Activated CD8-positive, alpha-beta T cell treated with anti-CD3 and anti-CD28 coated beads for 36 hours (primary cell): Measurements from ENCODE around the gene PRR11. TPM values are rescaled to one million over a fixed set of nuclear protein-coding genes. Genes with fewer than 3 reads are reported as not detected.

Experiments used
- ATAC-seq: fragments of 200-7000 bp; cut with Tn5 transposase; one replicate; pipeline ENCODE4 v1.10.0; 2021; ENCODE audit warnings: mild to moderate bottlenecking, moderate library complexity
- CTCF ChIA-PET: fragments of 350-600 bp; sonication (Branson Sonifier 250); formaldehyde crosslinking; loops from one replicate; lab custom pipeline; 2021; ENCODE audit warnings: antibody characterized with exemption; lab: Charles Lee
- POLR2A ChIA-PET: fragments of 350-600 bp; sonication (Branson Sonifier 250); formaldehyde crosslinking; loops from one replicate; lab custom pipeline; 2021; ENCODE audit warnings: antibody characterized with exemption; lab: Charles Lee
- DNase-seq: peaks from one replicate; pipeline ENCODE4 v3.0.0-alpha.2; 2020
- H3K27ac Mint-ChIP-seq: one replicate; pipeline ENCODE4 v1.8.0; 2021; ENCODE audit warnings: mild to moderate bottlenecking, mixed read lengths
- H3K27me3 Mint-ChIP-seq: one replicate; pipeline ENCODE4 v1.8.0; 2021; ENCODE audit warnings: mixed read lengths
- H3K36me3 Mint-ChIP-seq: one replicate; pipeline ENCODE4 v1.8.0; 2021; ENCODE audit warnings: low read depth, mixed read lengths
- H3K4me1 Mint-ChIP-seq: one replicate; pipeline ENCODE4 v1.8.0; 2021; ENCODE audit warnings: low read depth, mixed read lengths
- H3K4me3 Mint-ChIP-seq: one replicate; pipeline ENCODE4 v1.8.0; 2021; ENCODE audit warnings: mild to moderate bottlenecking, moderate library complexity, mixed read lengths
- H3K9me3 Mint-ChIP-seq: one replicate; pipeline ENCODE4 v1.8.0; 2021; ENCODE audit warnings: mixed read lengths
- intact Hi-C: fragments of 100-400 bp; cut with micrococcal nuclease; formaldehyde crosslinking; loops from one replicate; pipeline ENCODE4 v1.10.0; 2022
- total RNA-seq, 2 experiments: library from RNA; stranded (reverse); gene quantifications; one replicate each; pipeline ENCODE4 v1.2.3, GENCODE V29; 2021
- TF ChIP-seq, protein P1 (sequence below): fragments of 200-600 bp; IDR thresholded peaks from one replicate; pipeline ENCODE4 v1.8.0; 2022; ENCODE audit warnings: antibody characterized with exemption, mild to moderate bottlenecking

Gene PRR11
- total RNA-seq, 2 experiments from 2014 or later = 66.6 to 67.5 TPM

DNA sequence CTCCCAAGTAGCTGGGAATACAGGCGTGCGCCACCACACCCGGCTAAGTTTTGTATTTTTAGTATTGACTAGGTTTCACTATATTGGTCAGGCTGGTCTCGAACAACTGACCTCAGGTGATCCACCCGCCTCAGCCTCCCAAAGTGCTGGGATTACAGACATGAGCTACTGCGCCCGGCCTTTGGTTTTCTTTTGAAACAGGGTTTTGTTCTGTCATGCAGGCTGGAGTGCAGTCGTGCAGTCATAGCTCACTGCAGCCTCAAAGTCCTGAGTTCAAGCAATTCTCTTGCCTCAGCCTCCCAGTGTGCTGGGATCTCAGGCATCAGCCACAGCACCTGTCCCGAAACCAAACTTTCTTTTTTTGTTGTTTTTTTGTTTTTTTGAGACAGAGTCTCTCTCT is 25.1 kb downstream of the PRR11 start:
- Mint-ChIP-seq H3K36me3 (peaks cover 6% of the 10 kb centered on the region), H3K4me3 (no peak overlapping the region), H3K9me3 (no peaks in the 10 kb centered on the region), H3K27me3 (no peaks in the 10 kb centered on the region), H3K27ac (no peak overlapping the region), H3K4me1 (no peaks in the 10 kb centered on the region)
- TF ChIP-seq, protein P1, sequence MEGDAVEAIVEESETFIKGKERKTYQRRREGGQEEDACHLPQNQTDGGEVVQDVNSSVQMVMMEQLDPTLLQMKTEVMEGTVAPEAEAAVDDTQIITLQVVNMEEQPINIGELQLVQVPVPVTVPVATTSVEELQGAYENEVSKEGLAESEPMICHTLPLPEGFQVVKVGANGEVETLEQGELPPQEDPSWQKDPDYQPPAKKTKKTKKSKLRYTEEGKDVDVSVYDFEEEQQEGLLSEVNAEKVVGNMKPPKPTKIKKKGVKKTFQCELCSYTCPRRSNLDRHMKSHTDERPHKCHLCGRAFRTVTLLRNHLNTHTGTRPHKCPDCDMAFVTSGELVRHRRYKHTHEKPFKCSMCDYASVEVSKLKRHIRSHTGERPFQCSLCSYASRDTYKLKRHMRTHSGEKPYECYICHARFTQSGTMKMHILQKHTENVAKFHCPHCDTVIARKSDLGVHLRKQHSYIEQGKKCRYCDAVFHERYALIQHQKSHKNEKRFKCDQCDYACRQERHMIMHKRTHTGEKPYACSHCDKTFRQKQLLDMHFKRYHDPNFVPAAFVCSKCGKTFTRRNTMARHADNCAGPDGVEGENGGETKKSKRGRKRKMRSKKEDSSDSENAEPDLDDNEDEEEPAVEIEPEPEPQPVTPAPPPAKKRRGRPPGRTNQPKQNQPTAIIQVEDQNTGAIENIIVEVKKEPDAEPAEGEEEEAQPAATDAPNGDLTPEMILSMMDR = no peak
- ATAC-seq = no peak
- DNase-seq = no peak
- ChIA-PET POLR2A (no interaction called here), CTCF (no interaction called here)
- intact Hi-C loops = no loop called here

DNA sequence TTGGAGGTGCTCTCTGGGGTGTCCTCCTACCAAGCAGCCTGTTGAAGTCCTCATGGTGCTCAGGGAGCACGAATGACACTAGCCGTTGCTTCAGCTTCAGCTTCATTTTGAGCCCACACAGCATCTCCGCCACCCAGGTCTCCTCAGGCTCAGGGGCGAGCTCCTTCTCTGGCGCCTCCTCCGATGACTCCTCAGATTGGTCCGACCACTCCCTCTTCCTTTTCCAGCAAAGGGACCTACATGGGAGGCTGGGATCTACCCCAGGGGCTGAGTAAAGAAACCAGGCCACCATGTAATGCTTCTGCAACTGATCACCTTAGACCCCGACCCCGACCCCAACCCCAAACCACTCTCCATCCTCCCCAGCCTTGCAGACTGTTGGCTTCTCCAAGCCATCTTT is 25.9 kb downstream of the PRR11 start:
- TF ChIP-seq, protein P1 = no peak
- Mint-ChIP-seq H3K36me3 (peaks cover 11% of the 10 kb centered on the region), H3K27ac (no peak overlapping the region), H3K4me1 (no peaks in the 10 kb centered on the region), H3K9me3 (no peaks in the 10 kb centered on the region), H3K27me3 (no peaks in the 10 kb centered on the region), H3K4me3 (no peak overlapping the region)
- ATAC-seq (no peak), DNase-seq (no peak)
- ChIA-PET POLR2A (no interaction called here), CTCF (no interaction called here)
- intact Hi-C loops = no loop called here

DNA sequence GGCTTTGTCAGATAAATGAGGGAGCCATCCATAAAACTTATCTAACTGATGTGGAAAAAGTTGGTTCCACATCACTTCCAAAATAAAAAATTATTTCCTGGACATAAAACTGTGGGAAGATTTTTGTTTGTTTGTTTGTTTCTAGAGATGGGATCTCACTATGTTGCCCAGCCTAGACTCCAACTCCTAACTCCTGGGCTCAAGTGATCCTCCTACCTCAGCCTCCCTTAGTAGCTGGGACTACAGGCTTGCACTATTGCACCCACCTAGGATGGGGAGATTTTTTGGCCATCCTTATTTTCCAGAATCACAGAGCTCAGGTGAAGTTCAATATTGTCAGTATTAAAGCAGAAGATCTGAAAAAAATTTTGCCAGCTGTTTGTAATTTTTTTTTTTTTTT is 30.5 kb downstream of the PRR11 start:
- no peaks in the 10 kb centered on the region for H3K4me1 Mint-ChIP-seq
- ATAC-seq = no peak
- H3K4me3 Mint-ChIP-seq = no peak overlapping the region
- no peaks in the 10 kb centered on the region for H3K27me3 Mint-ChIP-seq
- TF ChIP-seq, protein P1 = no peak
- intact Hi-C loops = no loop called here
- DNase-seq = no peak
- POLR2A ChIA-PET = no interaction called here
- H3K9me3 Mint-ChIP-seq = no peaks in the 10 kb centered on the region
- CTCF ChIA-PET = no interaction called here
- H3K27ac Mint-ChIP-seq = no peak overlapping the region
- H3K36me3 Mint-ChIP-seq = peaks cover 20% of the 10 kb centered on the region

DNA sequence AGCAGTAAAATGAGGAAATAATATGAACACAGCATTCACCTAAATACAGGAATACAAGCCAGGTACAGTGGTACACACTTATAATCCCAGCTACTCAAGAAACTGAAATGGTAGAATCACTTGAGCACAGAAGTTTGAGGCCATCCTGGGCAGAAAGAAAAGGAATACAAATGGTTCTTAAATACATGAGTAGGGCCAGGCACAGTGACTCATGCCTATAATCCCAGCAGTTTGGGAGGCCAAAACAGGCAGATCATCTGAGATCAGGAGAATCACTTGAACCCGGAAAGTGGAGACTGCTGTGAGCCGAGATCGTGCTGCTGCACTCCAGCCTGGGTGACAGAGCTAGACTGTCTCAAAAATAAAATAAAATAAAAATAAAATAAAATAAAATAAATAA is 31.3 kb downstream of the PRR11 start:
- ATAC-seq (no peak), DNase-seq (no peak)
- ChIA-PET CTCF (no interaction called here), POLR2A (no interaction called here)
- Mint-ChIP-seq H3K36me3 (peaks cover 24% of the 10 kb centered on the region), H3K27ac (no peak overlapping the region), H3K4me3 (no peak overlapping the region), H3K4me1 (no peaks in the 10 kb centered on the region), H3K27me3 (no peaks in the 10 kb centered on the region), H3K9me3 (no peaks in the 10 kb centered on the region)
- intact Hi-C loops = no loop called here
- TF ChIP-seq, protein P1 = no peak

DNA sequence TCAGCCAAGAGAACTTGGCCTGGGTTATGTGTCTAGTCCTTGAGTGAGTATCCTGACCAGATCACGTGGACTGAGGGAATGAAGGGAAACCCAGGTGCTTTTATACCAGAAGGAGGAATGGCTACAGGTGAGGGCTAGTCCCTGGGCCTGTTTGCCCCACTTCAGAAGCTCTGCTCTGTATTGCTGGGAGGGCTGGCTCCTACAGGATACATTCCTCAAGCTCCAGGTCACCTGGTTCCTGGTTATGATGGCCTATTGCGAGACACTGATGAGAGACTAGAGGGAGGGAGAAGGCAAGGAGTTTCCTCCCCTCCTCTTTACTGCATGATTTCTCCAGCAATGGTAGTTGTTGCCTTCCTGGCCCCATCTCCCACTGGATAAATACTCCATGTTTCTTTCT is 35.3 kb downstream of the PRR11 start:
- Mint-ChIP-seq H3K9me3 (no peaks in the 10 kb centered on the region), H3K27ac (no peak overlapping the region), H3K4me3 (no peak overlapping the region), H3K27me3 (no peaks in the 10 kb centered on the region), H3K36me3 (peaks cover 22% of the 10 kb centered on the region), H3K4me1 (no peaks in the 10 kb centered on the region)
- intact Hi-C loops = no loop called here
- POLR2A ChIA-PET = interaction anchor here (0.5 kb wide), 1 partner anchor 276 kb away, joined by 3 read pairs; no protein-coding TSS in a partner anchor
- DNase-seq = no peak
- TF ChIP-seq, protein P1 = no peak
- no peak for ATAC-seq
- CTCF ChIA-PET = interaction anchor here (0.6 kb wide), 1 partner anchor 13 kb away, joined by 3 read pairs; no protein-coding TSS in a partner anchor
